Measurements from ENCODE around the gene ZNF618. TPM values are rescaled to one million over a fixed set of nuclear protein-coding genes. Genes with fewer than 3 reads are reported as not detected.
"Not testable (repeated sequence)": the region's sequence is repeated elsewhere in the genome, so short reads cannot be mapped to it uniquely, and the experiment has no call there.

ZNF618 gene
- total RNA-seq, 4 donors from 2014 or later = 2.9 to 5.8 (median 4.2) TPM

GRCh38 chr9:114037249-114037648 lies 161.1 kb downstream of the ZNF618 start:
- no peaks in the 10 kb centered on the region for H3K27me3 ChIP-seq
- H3K27ac ChIP-seq = no peak overlapping the region

GRCh38 chr9:114037961-114038723 lies 162.0 kb downstream of the ZNF618 start:
- peaks cover 18% of the 10 kb centered on the region for H3K36me3 ChIP-seq
- no peaks in the 10 kb centered on the region for H3K27me3 ChIP-seq
- no peak overlapping the region for H3K4me3 ChIP-seq
- TF ChIP-seq POLR2A (IDR thresholded peaks at IDR 0.05) (no peak), CTCF (IDR thresholded peaks at IDR 0.05) (no peak), EP300 (IDR thresholded peaks at IDR 0.05) (no peak), POLR2AphosphoS5 (IDR thresholded peaks at IDR 0.05) (no peak)
- no peaks in the 10 kb centered on the region for H3K9me3 ChIP-seq
- H3K4me1 ChIP-seq = no peaks in the 10 kb centered on the region
- peak; percentile 41 to 79 for DNase-seq (ENCODE audit: low spot score in 2 of 2)
- no peak overlapping the region for H3K27ac ChIP-seq
- WGBS = 50% methylated on average over 18 of the region's 19 CpGs

More at GRCh38 chr9:114037249-114037648, 161.1 kb downstream of the ZNF618 start:
- Histone ChIP-seq H3K36me3 (peaks cover 18% of the 10 kb centered on the region), H3K9me3 (no peaks in the 10 kb centered on the region), H3K4me1 (no peaks in the 10 kb centered on the region), H3K4me3 (no peak overlapping the region)
- no peak for DNase-seq (ENCODE audit: low spot score in 2 of 2)
- TF ChIP-seq EP300 (IDR thresholded peaks at IDR 0.05) = no peak
- 81% methylated on average over 5 of the region's 5 CpGs for WGBS

GRCh38 chr9:114038724-114039313 lies 162.7 kb downstream of the ZNF618 start:
- Histone ChIP-seq H3K27ac (no peak overlapping the region), H3K27me3 (no peaks in the 10 kb centered on the region), H3K36me3 (peaks cover 18% of the 10 kb centered on the region), H3K4me3 (no peak overlapping the region), H3K9me3 (no peaks in the 10 kb centered on the region), H3K4me1 (no peaks in the 10 kb centered on the region)
- no peak for TF ChIP-seq POLR2AphosphoS5 (IDR thresholded peaks at IDR 0.05)
- no peak for TF ChIP-seq EP300 (IDR thresholded peaks at IDR 0.05)
- TF ChIP-seq POLR2A (IDR thresholded peaks at IDR 0.05) = no peak
- TF ChIP-seq CTCF (IDR thresholded peaks at IDR 0.05) = no peak
- DNase-seq (ENCODE audit: low spot score in 2 of 2) = peak in 1 of 2 donors; percentile 32
- WGBS = 83% methylated on average over 13 of the region's 13 CpGs

- Histone ChIP-seq H3K27me3 (no peaks in the 10 kb centered on the region), H3K4me1 (no peaks in the 10 kb centered on the region), H3K9me3 (no peaks in the 10 kb centered on the region), H3K36me3 (peaks cover 18% of the 10 kb centered on the region), H3K4me3 (no peak overlapping the region), H3K27ac (no peak overlapping the region)
- peak in 1 of 2 donors; percentile 13 for DNase-seq (ENCODE audit: low spot score in 2 of 2)
- TF ChIP-seq CTCF (IDR thresholded peaks at IDR 0.05) (no peak), POLR2AphosphoS5 (IDR thresholded peaks at IDR 0.05) (no peak), POLR2A (IDR thresholded peaks at IDR 0.05) (no peak), EP300 (IDR thresholded peaks at IDR 0.05) (no peak)
- WGBS = 96% methylated on average over 5 of the region's 5 CpGs
Measured at GRCh38 chr9:114039484-114039883, 163.4 kb downstream of the ZNF618 start.

- H3K27ac ChIP-seq; H3K4me1 ChIP-seq; H3K36me3 ChIP-seq; DNase-seq (ENCODE audit: low spot score in 2 of 2); H3K27me3 ChIP-seq; H3K9me3 ChIP-seq; H3K4me3 ChIP-seq: not testable (repeated sequence)
Measured at GRCh38 chr9:114043660-114044059, 167.6 kb downstream of the ZNF618 start.

- Histone ChIP-seq H3K36me3 (peaks cover 22% of the 10 kb centered on the region), H3K9me3 (no peaks in the 10 kb centered on the region), H3K4me1 (no peaks in the 10 kb centered on the region), H3K27me3 (no peaks in the 10 kb centered on the region), H3K4me3 (no peak overlapping the region), H3K27ac (no peak overlapping the region)
- DNase-seq (ENCODE audit: low spot score in 2 of 2) = no peak
- TF ChIP-seq CTCF (IDR thresholded peaks at IDR 0.05) (no peak), EP300 (IDR thresholded peaks at IDR 0.05) (no peak), POLR2A (IDR thresholded peaks at IDR 0.05) (no peak), POLR2AphosphoS5 (IDR thresholded peaks at IDR 0.05) (no peak)
- WGBS = 97% methylated on average over 4 of the region's 4 CpGs
Measured at GRCh38 chr9:114046237-114046755, 170.2 kb downstream of the ZNF618 start.
